Activated CD8-positive, alpha-beta memory T cell treated with anti-CD3 and anti-CD28 coated beads for 24 hours (primary cell): ENCODE measurements around the gene CCDC152.

Source experiments
- DNase-seq: peaks from one replicate; pipeline ENCODE4 v3.0.0-alpha.2; 2020

The CCDC152 gene

DNA sequence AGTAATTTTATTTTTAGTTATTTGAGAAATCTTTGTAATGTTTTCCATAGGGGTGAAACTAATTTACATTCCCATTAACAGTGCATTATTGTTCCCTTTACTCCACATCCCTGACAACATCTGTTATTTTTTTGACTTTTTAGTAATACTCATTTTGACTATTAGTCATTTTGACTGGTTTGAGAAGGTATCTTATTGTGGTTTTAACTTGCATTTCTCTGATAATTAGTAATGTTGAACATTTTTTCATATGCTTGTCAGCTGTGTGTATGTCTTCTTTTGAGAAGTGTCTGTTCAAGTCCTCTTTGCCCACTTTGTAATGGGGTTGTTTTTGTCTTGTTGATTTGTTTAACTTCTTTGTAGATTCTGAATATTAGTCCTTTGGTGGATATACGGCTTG, 27.5 kb downstream of the CCDC152 start:
- no peak for DNase-seq

DNA sequence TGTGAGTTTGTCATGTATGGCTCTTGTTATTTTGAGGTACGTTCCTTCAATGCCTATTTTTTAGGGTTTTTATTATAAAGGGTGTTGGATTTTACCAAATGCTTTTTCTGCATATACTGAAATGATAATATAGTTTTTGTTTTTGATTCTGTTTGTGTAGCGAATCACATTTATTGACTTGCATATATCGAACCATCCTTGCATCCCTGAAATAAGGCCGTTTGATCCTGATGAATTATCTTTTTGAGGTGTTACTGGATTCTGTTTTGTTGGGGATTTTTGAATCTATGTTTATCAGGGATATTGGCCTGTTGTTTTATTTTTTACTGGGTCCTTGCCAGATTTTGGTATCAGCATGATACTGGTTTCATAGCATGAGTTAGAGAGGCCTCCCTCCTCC, 29.1 kb downstream of the CCDC152 start:
- no peak for DNase-seq

DNA sequence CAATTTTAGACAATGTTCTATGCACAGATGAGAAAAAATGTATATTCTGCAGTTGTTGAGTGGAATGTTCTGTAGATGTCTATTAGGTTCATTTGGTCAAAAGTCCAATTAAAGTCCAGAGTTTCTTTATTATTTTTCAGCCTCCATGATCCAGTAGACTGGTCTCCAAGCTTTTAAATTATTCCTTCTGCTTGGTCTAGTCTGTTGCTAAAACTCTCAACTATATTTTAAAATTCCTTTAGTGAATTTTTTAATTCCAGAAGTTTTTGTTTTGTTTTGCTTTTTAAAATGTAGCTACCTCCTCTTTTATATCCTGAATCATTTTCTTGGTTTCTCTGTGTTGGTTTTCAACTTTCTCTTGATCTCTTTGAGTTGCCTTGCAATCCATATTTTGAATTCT, 30.5 kb downstream of the CCDC152 start:
- no peak for DNase-seq

DNA sequence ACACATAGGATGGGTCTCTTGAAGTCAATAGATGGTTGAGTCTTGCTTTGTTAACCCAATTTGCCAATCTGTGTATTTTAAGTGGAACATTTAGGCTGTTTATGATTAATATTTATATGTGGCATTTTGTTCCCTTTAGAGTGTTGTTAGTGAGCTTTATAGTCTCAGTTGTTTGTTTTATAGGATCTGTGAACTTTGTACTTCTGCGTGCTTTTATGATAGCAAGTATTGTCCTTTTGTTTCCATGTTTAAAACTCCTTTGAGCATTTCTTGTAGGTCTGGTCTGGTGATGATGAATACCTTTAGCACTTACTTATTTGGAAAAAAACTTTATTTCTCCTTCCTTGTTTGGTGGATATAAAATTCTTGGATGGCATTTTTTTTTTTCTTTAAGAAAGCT, 31.2 kb downstream of the CCDC152 start:
- no peak for DNase-seq

DNA sequence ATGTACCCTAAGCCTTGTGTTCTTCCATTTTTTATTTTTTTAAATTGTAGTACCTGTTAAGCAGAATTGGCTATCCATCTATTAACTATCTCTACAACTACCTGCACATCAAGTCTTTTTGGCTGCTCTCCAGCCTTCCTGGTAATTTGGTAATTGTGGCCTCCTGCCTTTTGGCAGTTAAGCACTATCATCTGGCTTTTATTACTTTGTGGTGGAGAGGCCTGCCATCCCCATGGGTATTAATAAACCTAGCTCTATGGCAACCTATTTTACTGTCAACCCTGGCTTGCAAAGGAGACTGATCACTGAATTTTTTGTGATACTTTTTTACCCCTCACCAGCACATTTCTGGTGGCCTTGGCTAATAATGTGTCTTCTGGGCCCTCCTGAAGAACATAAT, 34.5 kb downstream of the CCDC152 start:
- no peak for DNase-seq

DNA sequence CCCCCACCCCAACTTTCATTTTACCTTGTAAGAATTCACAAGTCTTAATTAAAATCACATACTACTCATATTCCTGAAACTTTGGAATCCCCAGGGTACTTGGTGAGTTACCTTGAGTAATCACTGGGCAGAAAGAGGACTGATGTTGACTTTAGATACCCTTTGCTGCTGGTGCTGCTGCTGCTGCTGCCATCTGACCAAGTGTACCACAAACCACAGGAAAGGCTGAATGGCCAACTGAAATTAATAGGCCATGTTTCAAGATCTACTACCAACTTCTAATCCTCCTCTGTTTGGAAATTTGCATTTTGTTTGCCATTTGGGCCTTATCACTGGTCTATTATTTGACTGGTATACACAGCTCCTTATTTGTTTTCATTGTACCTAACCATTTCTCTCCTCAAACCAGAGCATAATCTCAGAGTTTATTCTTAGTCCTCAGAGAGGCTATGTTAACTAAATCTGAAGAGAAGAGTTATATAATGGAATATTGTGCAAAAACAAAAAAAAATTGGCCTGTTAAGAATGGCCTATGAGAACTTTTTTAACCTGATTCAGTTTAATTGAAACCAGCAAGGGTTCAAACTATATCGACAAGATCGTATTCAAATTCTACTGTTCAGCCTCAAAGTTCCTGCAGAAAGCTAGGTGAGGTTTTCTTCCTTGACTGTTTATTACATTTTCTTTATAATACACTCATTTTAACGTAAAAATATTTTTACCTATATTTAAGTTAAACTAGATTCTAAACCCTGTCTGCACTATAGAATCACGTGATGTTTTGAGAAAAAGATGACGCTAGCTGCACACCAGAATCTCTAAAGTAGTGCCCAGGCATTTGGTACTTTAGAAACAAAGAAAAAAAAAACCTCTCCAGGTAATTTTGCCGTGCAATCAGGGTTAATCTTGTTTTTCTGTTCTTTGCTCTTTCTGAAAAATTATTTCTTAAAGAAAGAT, 41.9 kb downstream of the CCDC152 start:
- DNase-seq: no peak

DNA sequence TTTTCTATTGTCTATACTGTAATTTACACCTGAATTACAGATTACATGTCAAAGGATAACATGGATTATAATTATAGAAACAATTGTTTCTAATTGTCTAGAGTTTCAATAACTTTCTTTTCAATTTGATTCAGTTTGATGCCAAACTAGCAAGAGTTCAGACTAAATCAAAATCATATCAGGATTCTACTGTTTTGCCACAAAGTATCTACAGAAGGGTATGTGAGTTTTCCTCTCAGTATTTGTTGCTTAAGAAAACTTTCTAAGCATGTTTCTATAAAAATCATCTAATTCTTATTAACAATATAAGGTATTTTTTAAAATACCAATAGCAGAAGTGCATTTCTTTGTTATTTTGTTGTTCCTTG, 42.6 kb downstream of the CCDC152 start:
- DNase-seq: no peak

DNA sequence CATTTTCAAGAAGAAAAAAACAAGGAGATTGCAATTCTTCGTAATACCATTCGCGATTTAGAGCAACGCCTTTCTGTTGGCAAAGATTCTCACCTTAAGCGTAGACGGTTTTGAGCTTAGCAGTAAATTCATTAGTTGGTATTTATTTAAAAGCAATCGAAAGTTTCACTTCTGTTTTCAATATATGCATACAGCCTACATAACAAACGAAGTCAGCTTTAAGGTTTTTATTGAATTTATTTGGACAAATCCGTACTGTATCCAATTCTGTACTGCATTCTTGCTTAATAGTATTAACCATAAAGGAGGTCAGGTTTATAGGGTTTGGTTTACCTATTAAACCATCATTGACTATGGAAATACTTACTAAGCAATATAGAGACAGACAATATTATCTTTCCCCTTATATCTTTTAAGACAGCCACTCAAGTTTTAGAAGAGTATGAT, 43.1 kb downstream of the CCDC152 start:
- no peak for DNase-seq

DNA sequence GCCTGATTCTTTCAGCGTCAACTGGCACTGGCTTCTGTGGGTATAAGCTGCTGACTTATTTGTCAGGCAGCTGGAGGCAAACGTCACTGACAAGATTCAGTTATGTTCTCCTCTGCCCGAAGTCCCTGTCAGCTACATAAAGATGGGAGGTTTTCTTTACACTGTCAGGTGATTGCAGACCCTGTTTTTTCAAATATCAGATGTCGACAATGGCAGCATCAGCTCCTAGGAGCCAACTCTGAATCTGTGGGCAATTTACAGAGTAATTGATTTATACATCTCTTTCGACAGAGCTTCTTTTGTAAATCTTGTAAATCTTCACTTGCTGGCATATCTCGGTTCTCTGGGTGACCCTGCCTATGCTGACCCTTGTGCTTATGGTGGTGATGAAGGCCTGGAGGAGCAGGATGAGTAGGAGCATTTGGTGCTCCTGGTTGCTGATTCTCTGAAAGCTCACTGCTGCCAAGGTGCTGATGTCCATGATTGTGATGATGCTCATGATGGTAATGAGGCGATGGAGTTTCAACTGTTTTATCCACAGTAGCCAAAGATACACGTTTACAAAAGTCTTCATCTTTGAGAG, 44.2 kb downstream of the CCDC152 start:
- DNase-seq: no peak

DNA sequence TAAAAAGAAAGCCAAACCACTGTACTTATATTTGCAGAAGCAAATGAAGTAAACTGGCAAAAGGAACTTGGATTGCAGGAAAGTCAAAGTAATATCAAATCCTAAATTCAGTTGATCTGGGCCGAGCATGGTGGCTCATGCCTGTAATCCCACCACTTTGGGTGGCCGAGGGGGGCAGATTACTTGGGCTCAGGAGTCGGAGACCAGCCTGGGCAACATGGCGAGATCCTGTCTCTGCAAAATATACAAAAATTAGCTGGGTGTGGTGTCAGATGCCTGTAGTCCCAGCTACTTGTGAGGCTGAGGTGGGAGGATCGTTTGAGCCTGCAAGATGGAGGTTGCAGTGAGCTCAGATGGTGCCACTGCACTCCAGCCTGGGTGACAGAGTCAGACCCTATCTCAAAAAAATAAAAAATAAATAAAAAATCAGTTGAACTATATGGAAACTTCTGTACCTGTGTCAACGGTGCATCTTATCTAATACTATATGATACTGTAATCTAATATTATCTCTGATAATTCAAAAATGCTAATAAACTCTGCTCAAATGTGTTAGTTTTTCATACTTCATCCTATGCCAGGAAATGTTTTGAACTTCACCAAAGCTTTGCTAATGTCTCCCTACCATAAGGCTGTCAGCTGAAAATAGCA, 45.0 kb downstream of the CCDC152 start:
- DNase-seq: no peak

DNA sequence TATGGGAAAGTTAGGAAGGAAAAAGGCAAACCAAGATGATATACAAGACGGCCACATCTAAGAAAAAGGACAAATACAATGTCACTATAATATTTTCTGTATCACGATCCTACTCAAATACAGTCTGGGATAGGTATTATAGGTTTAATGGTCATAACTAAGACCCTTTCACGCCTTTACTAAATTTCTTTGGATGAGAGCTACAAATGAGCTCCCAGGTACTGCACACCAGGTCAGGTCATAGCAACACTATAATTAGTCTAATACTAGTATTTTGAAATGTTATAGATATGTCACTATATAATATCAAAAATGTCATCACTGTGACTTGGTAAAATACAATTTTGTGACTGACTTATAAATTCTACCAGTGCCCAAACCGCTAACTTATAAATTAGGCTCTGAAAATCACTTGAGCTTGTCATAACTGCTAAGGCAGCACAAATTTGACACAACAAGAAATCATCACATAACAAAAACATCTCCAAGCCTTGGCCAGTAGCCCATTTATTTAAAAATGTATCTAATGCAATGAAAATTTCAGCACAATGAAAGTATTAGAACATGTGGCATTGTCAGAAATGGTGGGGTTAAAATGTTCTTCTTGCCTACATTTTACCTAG, 48.2 kb downstream of the CCDC152 start:
- DNase-seq: no peak

DNA sequence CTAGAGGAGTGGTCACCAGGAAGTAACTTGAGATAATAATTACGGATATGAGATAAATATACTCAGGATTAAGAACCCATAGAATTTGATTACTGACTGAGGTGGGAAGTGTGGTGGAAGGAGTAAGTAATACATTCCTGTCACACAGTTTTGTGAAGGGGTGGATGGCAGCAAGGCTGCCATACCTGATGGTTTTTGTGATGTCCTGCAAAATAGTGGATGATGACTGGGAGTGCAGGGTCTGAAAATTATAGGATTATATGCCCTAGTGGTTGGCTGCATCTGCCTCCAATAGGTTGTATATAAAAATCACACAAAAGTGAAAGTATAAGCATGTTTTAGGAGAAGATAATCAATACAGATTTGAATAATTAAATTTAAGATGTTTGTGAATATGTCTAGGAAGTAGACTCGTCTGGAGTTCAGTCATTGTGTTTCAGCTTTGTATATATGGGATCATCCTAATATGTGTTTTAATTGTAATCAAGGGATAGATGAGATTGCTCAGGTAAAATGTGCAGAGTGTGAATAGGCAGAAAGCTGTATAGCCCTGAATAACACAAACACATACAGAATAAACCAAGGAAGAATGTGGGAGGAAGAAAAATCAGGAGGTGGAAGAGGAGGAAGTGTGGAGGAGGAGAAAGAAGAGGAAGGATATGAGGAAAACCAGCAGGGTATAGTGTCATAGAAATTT, 49.5 kb downstream of the CCDC152 start:
- no peak for DNase-seq

DNA sequence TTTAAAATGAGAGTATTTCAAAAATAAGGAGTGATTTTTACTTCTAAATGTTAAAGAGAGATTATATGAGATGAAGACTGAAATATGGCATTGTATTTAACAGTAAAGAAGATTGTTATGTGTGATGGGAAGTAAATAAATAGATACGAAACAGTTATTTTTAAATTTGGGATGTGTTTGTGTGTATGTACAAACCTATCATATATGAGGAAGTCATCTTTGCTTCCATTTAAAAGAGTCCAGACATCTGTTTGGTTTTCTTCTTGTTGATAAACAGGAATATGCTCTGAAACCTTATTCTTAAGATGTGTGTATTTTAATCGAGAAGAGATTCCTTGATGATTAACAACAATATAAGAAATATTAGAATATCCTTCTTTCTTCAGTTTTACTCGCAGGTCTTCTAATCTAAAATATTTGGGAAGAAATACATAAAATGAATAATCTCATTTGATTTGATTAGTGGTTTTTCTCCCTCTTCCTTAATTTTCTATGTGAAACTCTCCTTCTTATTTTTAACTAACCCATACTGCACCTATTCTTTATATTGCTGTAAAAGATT, 50.2 kb downstream of the CCDC152 start:
- DNase-seq: no peak

DNA sequence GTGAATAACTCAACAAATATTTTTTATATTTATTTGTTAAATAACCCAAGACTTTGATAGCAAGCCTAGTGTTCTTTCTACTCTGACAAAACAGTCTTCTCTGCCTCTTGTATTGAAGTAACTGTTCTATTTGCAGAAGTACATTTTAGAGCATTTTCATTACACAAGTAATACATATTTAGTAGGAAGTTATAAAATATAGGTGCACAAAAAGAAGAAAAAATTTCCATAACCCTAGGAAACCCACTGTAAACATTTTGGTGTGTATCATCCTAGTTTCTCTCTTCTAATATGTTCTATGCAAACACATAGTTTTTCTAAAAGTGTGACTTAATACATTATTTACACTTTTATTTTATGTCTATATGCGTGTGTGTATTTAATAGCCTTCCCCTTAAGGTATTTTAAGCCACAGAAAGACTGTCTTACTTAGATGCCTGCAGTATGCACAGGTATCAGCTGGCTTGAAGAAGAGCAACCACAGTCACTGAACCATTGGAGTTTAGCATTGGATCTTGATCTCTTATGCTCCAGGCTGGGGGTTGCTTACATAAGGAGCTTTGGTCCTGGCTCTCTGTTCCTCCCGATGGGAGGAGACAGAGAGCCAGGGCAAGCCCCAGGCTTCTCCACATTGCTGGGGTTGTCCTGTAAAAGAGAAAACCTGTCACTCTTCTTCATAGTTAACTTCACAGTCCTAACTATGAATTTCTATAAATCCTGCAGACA, 51.3 kb downstream of the CCDC152 start:
- no peak for DNase-seq

DNA sequence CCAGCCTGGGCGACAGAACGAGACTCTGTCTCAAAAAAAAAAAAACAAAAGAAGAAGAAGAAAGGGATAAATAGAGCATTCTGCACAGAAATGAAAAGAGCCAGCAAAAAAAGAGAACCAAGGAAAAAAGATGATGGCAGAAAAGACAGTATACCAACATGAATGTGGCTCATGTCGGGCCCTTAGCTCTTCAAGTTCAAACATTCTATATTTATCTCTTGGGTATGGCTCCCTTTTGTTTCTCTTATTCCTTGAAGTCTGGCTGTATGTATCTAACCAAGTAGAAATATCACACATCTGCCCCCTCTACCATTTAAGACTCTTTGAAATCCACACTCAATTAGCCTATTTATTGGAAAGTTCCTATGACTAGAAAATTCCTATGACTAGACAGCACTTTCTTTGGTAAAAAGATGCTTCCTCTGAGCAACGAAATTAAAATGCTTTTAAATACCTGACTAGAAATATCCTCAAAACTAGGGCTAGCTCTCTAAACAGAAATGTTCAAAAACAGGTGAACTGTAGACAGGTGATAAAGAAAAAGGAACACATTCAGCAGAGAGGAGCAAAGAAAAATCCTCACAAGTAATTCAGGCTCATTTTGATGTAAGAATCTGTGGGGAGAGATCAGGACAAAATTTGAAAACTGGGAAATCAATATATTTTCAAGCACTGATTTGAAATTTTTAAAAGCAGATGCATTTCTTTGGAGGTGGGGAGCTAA, 52.4 kb downstream of the CCDC152 start:
- DNase-seq: no peak

DNA sequence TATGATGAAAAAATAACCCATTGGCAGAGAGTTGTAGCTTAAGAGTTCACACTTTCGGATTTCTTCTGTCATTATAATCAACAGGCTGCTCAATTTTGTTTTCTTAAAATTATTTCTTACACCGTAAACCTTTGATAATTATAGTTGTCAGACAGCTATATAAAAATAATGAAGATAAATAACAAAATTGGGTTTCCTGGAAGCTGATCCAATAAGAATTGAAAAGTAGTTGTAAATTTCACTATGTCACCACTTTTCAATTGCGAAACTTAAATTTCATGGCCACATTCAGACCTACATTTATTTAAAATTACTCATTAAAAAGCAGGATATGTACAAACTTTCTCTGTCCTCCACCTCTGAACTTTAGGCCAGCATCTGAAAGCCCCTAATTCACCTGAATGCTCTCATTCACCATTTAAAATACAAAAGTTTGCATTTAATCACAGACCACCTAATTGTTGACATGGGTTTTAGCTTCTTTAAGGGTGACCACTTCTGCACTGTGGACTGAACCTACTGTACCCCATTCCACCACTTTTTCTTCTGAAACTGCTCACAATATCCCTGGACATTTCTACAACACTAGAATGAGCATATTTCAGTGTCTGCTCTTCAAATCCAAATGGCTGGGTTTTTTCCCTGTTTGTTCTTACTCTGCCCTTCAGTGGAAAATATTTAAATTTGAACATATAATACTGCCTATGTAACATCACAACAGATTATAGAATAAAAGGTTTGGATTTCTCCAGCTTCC, 54.4 kb downstream of the CCDC152 start:
- DNase-seq: no peak

DNA sequence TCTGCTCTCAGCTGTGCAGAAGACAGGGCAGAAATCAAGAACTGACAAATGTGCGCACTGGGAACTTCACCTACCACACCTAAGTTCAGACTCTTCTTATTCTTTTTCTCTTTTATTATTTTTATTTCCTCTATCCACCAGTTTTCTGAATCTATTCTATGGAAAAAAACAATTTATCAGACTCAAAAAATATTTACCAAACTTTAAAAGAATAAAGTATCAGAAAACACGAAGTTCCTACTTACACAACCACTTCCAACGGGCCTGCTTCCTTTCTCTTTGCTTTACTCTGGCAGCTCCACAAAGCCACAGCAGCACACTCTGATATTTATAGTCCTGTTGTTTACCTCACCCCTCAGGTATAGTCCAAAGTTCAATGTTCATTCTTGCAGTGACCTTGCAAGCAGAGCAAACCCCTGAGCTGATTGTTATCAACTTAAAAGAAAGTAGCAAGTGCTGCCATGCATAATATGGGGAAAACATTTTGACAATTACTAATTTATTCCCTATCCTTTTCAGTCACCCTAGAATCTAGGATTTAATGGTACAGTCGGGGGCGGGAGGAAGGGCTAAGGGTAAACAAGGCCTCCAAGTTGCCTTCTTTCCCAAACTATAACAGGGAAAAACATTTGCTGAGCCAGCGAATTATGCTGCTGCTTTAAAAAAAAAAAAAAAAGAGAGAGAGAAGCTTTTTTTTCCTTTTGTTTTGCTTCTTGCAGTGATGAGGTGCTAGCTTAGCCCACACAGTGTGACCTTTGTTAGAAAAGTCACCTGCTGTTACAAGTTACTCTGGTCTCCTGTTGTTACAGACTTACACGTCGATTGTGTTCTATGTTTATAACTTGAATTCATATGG, 55.2 kb downstream of the CCDC152 start, which contains the start of gene SELENOP:
SELENOP (minus strand) TSS at position 302 of the 856 bp plus-strand sequence. CDS start 3,539 bp downstream, outside the sequence.
- no peak for DNase-seq

DNA sequence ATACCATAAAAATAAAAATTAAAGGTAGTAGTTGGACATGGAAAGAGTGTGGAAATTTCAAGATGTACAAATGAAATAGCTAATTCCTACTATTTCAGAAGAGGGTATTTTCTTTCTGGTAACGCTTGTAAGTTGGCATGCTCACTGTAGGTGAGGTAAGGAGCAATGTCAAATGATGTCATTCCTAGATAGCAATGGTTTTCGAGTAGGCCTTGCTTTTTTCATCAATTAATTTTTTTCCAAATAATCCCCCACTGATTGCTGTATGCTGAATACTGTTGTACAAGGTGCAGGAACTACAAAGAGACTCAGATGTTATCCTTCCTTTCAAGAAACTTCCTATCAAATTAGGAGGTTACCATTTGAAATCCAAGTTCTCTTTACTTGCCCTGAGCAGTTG, 56.0 kb downstream of the CCDC152 start:
- no peak for DNase-seq

DNA sequence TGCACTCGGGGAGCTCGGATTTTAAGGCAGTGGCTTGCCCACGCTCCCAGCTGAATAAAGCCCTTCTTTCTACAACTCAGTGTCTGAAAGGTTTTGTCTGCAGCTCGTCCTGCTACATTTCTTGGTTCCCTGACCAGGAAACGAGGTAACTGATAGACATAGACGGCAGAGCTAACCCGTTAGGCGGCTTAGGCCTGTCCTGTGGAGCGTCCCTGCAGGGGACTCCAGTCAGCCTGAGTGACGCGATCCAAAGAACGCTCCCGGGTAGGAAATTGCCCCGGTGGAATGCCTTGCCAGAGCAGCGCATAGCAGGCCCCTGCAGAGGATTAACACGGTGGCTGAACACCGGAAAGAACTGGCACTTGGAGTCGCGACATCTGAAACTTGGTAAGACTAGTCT, 56.9 kb downstream of the CCDC152 start:
- no peak for DNase-seq
